ENCODE data around the gene ERC1.

ERC1 gene

GRCh38 chr12:1034243-1034642 lies 43.2 kb downstream of the ERC1 start:
- DNase-seq, result no peak

GRCh38 chr12:1034751-1035457 lies 43.9 kb downstream of the ERC1 start:
- no peak for DNase-seq

GRCh38 chr12:1041478-1041877 lies 50.5 kb downstream of the ERC1 start:
- DNase-seq, result no peak

- DNase-seq, result no peak
These were observed 53.2 kb downstream of the ERC1 start for GRCh38 chr12:1044199-1044598.

- DNase-seq, result no peak
These were observed 53.7 kb downstream of the ERC1 start for GRCh38 chr12:1044696-1045095.

GRCh38 chr12:1046727-1047126 lies 55.7 kb downstream of the ERC1 start:
- no peak for DNase-seq

- no peak for DNase-seq
These were observed 57.1 kb downstream of the ERC1 start for GRCh38 chr12:1047898-1048660.

- no peak for DNase-seq
These were observed 59.2 kb downstream of the ERC1 start for GRCh38 chr12:1050059-1050707.

GRCh38 chr12:1051672-1052071 lies 60.6 kb downstream of the ERC1 start:
- peak; percentile 8 for DNase-seq

- DNase-seq, result no peak
These were observed 62.7 kb downstream of the ERC1 start for GRCh38 chr12:1053690-1054089.

- DNase-seq, result peak; percentile 52
These were observed 63.3 kb downstream of the ERC1 start for GRCh38 chr12:1054117-1054870.

GRCh38 chr12:1056390-1056789 lies 65.4 kb downstream of the ERC1 start:
- no peak for DNase-seq

- no peak for DNase-seq
These were observed 67.4 kb downstream of the ERC1 start for GRCh38 chr12:1058423-1058822.

GRCh38 chr12:1059162-1059561 lies 68.1 kb downstream of the ERC1 start:
- no peak for DNase-seq

- DNase-seq, result no peak
These were observed 72.8 kb downstream of the ERC1 start for GRCh38 chr12:1063852-1064251.

- no peak for DNase-seq
These were observed 73.3 kb downstream of the ERC1 start for GRCh38 chr12:1064317-1064716.

GRCh38 chr12:1065629-1066028 lies 74.6 kb downstream of the ERC1 start:
- DNase-seq, result no peak

GRCh38 chr12:1069846-1070245 lies 78.8 kb downstream of the ERC1 start:
- DNase-seq, result no peak

- no peak for DNase-seq
These were observed 80.2 kb downstream of the ERC1 start for GRCh38 chr12:1071182-1071581.

GRCh38 chr12:1073652-1074051 lies 82.6 kb downstream of the ERC1 start:
- DNase-seq, result no peak

GRCh38 chr12:1077036-1077803 lies 86.2 kb downstream of the ERC1 start:
- no peak for DNase-seq

GRCh38 chr12:1078002-1078401 lies 87.0 kb downstream of the ERC1 start:
- DNase-seq, result no peak

Data from midbrain (tissue), 1 donor.